ENCODE data around the gene LOXHD1.

DNA sequence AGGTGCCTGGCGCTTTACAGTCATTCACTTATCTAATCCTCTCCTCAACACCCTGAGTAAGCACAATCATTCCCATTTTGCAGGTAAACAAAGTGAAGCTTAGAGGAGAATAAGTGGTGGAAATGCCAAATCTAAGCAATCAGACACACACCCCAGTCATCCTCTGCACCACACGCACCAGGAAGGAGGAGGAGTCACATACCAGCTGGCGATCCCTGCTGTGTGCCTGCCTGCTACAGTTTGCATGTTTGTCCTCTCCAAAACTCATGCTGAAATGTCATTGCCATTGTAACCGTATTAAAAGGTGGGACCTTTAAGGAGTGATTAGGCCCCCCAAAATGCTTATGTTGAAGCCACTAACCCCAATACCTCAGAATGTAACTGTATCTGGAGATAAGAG is 93.7 kb downstream of the LOXHD1 start:
- TF ChIP-seq POLR2AphosphoS5 (IDR thresholded peaks at IDR 0.05; ENCODE audit: low read depth) (no peak), CTCF (IDR thresholded peaks at IDR 0.05; ENCODE audit: insufficient read depth, low read length) (no peak), REST (IDR thresholded peaks at IDR 0.05; ENCODE audit: insufficient replicate concordance, low read depth) (no peak), SPI1 (IDR thresholded peaks at IDR 0.05; ENCODE audit: borderline replicate concordance, low read depth) (no peak), GABPA (IDR thresholded peaks at IDR 0.05; ENCODE audit: low read depth) (no peak)
